Measurements from ENCODE around the gene TMEM181.
"Not testable (repeated sequence)": the region's sequence is repeated elsewhere in the genome, so short reads cannot be mapped to it uniquely, and the experiment has no call there.

TMEM181 gene

DNA sequence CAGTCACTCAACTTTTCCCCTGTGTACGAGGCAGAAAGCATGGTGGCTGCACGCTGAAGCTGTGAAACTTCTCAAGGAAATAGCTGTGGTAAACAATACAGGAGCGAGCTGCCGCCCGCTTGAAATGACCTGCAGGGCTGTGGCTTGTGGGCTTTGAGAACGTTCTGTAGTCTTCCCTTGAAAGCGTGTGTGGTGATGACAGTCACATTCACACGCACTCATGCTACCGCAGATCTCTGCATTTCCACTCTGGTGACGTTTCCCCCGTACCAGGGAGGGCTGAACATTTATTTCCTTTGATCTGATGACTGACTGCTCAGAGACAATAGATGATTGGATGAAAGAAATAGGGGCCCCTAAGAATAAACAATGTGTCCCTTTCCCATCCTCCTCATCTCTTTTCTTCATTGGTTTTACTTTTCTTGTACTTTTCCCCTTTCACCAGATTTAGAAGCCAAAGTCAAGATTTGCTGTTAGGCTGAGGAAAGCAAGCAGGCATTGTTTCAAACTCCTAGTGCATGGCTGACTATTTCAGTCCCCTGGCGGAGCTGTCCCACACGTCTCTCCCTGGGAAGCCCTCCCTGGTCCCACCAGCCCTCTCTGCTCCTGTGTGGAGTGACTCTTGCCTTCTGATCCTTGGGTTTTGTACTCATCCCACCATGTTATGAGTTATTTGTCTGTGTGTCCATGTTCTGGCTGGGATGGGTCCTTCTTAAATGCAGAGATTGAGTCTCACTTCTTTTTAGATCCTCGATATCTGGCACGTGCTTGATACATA, 93.9 kb downstream of the TMEM181 start:
- TF ChIP-seq SPI1 (IDR thresholded peaks at IDR 0.05; ENCODE audit: borderline replicate concordance, low read depth): no peak
- 0 out of 2 replicates have a peak, but pooled peaks have one; percentile 42 for TF ChIP-seq POLR2AphosphoS5 (IDR thresholded peaks at IDR 0.05; ENCODE audit: low read depth)
- TF ChIP-seq CTCF (IDR thresholded peaks at IDR 0.05; ENCODE audit: insufficient read depth, low read length): no peak
- no peak for TF ChIP-seq REST (IDR thresholded peaks at IDR 0.05; ENCODE audit: insufficient replicate concordance, low read depth)
- no peak for TF ChIP-seq GABPA (IDR thresholded peaks at IDR 0.05; ENCODE audit: low read depth)
- DNase-seq (ENCODE audit: low read depth in 1 of 2, low spot score in 1 of 2): peak in 1 of 2 experiments; percentile 66
- Histone ChIP-seq H3K27ac (replicated peaks) (no peak overlapping the region), H3K4me3 (replicated peaks; ENCODE audit: insufficient read depth, low read length) (no peak overlapping the region), H3K27me3 (ENCODE audit: insufficient read depth, poor library complexity, severe bottlenecking) (peaks cover 5% of the 10 kb centered on the region)

GRCh38 chr6:158654498-158654897, 94.6 kb downstream of the TMEM181 start:
- Histone ChIP-seq H3K4me3 (replicated peaks; ENCODE audit: insufficient read depth, low read length) (no peak overlapping the region), H3K27me3 (ENCODE audit: insufficient read depth, poor library complexity, severe bottlenecking) (peaks cover 8% of the 10 kb centered on the region), H3K27ac (replicated peaks) (0 out of 2 replicates have a peak overlapping the region, but pooled peaks have one; percentile 0)
- peak; percentile 50 to 66 for DNase-seq (ENCODE audit: low read depth in 1 of 2, low spot score in 1 of 2)
- TF ChIP-seq GABPA (IDR thresholded peaks at IDR 0.05; ENCODE audit: low read depth) (no peak), SPI1 (IDR thresholded peaks at IDR 0.05; ENCODE audit: borderline replicate concordance, low read depth) (peak; percentile 16; the same call in 1 of the 2 replicates)

DNA sequence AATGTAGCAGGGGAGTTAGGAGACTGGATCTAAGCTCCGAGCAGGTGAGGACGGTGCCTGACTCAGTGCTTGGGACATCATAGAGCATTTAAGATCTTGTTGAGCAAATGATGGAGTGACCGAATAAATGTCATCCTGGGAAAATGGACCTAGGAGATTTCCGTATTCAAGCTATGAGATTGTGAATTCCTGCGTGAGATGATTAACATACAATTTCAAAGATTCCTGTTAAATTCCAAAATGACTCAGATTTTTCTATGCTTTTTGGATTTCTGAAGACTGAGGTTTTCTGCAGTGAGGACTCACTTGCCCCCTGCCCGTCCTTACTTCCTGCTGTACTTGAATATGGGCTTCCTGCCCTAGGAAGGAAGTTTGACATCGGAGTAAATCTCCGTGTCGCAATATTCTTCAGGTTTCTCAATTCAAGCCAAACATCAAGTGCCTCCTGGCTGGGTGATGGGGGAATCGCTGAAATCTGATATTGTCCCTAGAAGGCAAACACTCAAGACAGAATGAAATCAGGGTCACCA, 95.1 kb downstream of the TMEM181 start:
- H3K27me3 ChIP-seq (ENCODE audit: insufficient read depth, poor library complexity, severe bottlenecking): peaks cover 8% of the 10 kb centered on the region
- DNase-seq (ENCODE audit: low read depth in 1 of 2, low spot score in 1 of 2): peak; percentile 64 to 81
- TF ChIP-seq SPI1 (IDR thresholded peaks at IDR 0.05; ENCODE audit: borderline replicate concordance, low read depth) (peak; percentile 35; the same call in 1 of the 2 replicates), POLR2AphosphoS5 (IDR thresholded peaks at IDR 0.05; ENCODE audit: low read depth) (no peak)
- 0 out of 2 replicates have a peak overlapping the region, but pooled peaks have one; percentile 0 for H3K27ac ChIP-seq (replicated peaks)
- H3K4me3 ChIP-seq (replicated peaks; ENCODE audit: insufficient read depth, low read length): no peak overlapping the region

DNA sequence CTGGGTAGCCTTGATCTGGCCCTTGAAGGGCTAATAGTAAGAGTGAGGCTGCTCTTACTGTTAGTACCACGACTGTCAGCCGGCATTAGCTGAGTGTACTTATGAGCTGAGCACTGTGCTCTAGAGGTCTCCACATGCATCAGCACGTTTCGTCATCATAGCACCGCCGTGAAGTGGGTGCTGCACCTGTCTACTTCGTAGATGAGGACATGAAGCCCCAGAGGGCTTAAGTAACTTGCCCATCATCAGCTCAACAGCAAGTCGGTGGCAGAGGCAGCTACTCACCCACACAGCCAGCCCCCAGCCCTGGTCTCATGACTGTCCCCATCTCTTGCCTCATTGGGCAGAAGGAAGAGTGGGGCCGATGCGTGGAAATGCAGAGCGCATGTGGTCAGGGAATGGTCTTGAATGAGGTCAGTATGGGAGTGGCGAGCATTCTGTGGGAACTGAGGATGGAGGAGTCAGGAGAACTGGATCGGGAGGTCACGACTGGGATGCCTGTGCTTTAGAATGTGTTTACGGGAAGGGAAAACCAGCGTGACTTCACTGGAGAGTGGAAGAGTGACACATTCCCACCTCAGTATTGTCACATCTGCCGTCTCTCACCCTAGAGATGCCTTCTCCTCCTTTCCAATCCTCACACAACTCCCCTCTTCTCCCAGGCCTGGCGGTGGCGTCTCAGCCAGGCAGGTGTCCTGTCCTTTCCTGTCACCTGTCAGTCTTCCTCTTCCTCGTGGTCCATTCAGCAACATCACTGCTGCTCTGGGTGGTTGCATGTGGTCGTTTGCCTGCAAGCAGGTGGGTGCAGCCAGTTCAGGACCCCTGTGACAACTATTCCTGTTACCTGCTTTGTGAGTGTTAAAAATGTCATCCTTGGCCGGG, 95.9 kb downstream of the TMEM181 start:
- TF ChIP-seq GABPA (IDR thresholded peaks at IDR 0.05; ENCODE audit: low read depth) (no peak), POLR2AphosphoS5 (IDR thresholded peaks at IDR 0.05; ENCODE audit: low read depth) (no peak)
- no peak overlapping the region for H3K27ac ChIP-seq (replicated peaks)
- H3K4me3 ChIP-seq (replicated peaks; ENCODE audit: insufficient read depth, low read length): no peak overlapping the region
- H3K27me3 ChIP-seq (ENCODE audit: insufficient read depth, poor library complexity, severe bottlenecking): peaks cover 8% of the 10 kb centered on the region
- DNase-seq (ENCODE audit: low read depth in 1 of 2, low spot score in 1 of 2): no peak

DNA sequence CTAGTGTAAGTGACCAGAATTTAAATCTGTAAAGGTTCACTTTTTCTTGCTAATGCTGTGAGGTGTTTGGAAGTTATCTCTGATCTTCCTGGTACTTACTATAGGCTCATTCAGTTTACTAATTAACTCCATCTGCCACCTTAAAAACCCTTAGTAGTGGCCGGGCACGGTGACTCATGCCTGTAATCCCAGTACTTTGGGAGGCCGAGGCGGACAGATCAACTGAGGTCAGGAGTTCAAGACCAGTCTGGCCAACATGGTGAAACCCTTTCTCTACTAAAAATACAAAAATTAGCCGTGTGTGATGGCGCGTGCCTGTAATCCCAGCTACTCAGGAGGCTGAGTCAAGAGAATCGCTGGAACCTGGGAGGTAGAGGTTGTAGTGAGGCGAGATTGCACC, 97.1 kb downstream of the TMEM181 start:
- H3K27ac ChIP-seq (replicated peaks); DNase-seq (ENCODE audit: low read depth in 1 of 2, low spot score in 1 of 2); H3K4me3 ChIP-seq (replicated peaks; ENCODE audit: insufficient read depth, low read length): not testable (repeated sequence)
- H3K27me3 ChIP-seq (ENCODE audit: insufficient read depth, poor library complexity, severe bottlenecking): peaks cover 16% of the 10 kb centered on the region

DNA sequence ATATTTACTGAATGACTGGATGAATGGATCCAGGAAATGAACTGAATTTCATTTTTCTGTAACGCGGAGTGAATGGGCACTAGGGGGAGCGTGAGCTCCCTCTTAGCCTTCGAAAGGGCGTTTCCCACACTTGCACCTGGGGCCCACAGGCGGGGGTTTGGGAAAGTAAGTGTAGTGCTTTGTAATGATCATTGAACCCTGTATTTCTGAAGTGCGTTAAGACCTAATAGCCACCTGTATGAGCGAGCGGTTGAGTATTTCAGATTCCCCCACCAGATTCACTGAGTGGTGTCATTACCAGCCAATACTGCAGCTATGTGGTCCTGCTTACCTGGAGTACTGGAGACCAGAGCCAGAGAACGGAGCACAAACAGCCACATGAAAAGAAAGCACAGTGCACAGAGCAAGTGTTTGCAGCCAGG, 100.5 kb downstream of the TMEM181 start:
- H3K4me3 ChIP-seq (replicated peaks; ENCODE audit: insufficient read depth, low read length): no peak overlapping the region
- peak in 1 of 2 experiments; percentile 16 for DNase-seq (ENCODE audit: low read depth in 1 of 2, low spot score in 1 of 2)
- H3K27ac ChIP-seq (replicated peaks): no peak overlapping the region
- no peak for TF ChIP-seq POLR2AphosphoS5 (IDR thresholded peaks at IDR 0.05; ENCODE audit: low read depth)
- TF ChIP-seq CTCF (IDR thresholded peaks at IDR 0.05; ENCODE audit: insufficient read depth, low read length): peak; percentile 34
- no peak for TF ChIP-seq GABPA (IDR thresholded peaks at IDR 0.05; ENCODE audit: low read depth)
- no peak for TF ChIP-seq SPI1 (IDR thresholded peaks at IDR 0.05; ENCODE audit: borderline replicate concordance, low read depth)
- TF ChIP-seq REST (IDR thresholded peaks at IDR 0.05; ENCODE audit: insufficient replicate concordance, low read depth): no peak
- H3K27me3 ChIP-seq (ENCODE audit: insufficient read depth, poor library complexity, severe bottlenecking): peaks cover 46% of the 10 kb centered on the region

All from HL-60 (cell line).